ENCODE results near the gene MYO5A.
"Not testable (repeated sequence)": the region's sequence is repeated elsewhere in the genome, so short reads cannot be mapped to it uniquely, and the experiment has no call there.

Gene MYO5A

GRCh38 chr15:52416566-52416965, 112.1 kb downstream of the MYO5A start:
- DNase-seq = not testable (repeated sequence)

DNA sequence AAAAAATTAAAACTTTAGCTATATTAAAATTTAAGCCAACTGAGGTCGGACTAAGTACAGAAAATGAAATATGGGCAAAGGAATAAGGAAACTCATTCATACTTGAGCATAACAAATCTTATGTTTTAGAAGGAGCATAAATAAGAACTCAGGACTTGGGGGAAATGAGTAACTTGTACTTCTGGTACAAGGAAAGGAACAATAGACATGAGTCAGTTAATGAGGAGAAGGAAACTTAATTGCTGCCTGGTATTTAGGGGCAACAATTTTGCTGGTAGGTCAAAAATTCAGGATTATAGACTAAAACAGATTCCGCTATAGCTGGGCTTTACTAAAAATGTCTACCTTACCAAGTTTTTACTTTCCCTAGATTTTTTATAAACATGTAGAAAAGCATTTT, 113.1 kb downstream of the MYO5A start:
- no peak for DNase-seq

DNA sequence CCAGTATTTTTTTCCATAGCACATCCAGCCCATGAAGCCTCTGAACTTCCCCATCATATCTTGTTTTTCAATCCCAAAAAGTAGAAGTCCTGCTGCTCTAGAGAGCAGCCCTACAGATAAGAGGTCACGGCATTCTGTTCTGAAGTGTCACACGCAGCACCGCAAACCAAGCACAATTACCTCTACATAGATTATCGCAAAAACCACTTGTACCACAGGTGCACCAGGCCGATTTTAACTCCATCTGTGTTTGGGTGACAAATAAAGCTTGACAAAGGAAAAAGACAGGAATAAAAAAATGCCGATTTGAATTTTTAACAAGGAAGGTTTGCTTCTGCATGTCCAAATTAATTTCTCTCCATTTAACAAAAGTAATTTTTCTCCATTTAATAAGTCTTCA, 113.7 kb downstream of the MYO5A start:
- no peak for DNase-seq

- DNase-seq = no peak
Measured at GRCh38 chr15:52408823-52409222, 119.9 kb downstream of the MYO5A start.

- no peak for DNase-seq
Measured at GRCh38 chr15:52407374-52407773, 121.3 kb downstream of the MYO5A start.

DNA sequence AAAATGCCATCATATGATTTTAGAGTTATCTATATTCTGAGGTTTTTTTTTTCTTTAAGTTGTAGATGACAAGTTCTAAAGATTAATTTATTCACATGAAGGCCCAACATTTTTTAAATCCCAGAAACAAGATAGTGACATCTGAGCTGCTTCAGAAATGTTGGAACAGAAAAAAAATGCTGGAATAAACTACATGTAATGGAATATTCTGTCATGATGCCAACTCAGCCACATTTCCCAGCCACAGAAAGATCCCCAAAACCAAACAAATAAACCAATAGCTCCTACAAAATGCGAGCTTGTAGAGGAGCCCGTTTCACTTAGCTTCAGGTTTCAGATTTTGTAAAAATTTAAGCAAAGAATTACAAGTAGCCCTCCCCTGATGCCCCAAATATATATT, 122.1 kb downstream of the MYO5A start:
- DNase-seq = no peak

DNA sequence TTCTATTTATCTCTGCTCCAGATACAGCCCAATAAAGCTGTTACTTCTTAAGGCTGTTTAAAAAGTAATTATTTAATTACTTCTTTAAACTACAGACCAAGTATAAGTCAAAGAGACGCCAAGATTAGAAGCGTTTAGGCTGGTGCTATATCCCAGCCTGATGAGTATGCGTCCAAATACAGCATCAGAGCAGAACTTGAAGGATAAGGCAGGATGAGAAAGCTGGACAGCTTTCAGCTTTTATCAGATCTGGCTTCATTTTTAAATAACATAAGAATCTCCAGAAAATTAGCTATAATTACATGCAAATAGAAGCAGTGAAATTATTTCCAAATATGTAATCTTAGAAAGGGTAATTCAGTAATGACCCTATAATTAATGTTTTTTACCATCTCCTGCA, 122.8 kb downstream of the MYO5A start:
- DNase-seq = no peak

- no peak for DNase-seq
Measured at GRCh38 chr15:52397118-52397517, 131.6 kb downstream of the MYO5A start.

- no peak for DNase-seq
Measured at GRCh38 chr15:52394118-52394517, 134.6 kb downstream of the MYO5A start.

- no peak for DNase-seq
Measured at GRCh38 chr15:52392008-52392687, 136.5 kb downstream of the MYO5A start.

DNA sequence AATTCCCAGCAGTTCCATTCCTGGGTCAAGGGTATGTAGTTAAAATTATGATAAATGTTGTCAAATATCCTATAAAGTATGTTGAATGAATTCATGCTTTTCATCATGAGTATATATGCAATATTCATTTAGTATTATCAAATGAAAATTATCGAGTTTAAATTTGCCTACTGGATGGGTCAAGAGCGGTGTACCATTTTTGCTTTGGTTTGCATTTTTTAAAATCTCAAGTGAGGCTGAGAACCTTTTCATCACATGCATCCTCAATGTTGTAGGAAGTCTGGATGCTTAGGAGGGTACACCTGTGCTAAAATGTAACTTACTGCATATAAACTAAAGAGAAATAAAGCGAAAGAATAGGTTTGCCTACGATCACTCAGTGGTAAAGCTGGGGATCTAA, 137.6 kb downstream of the MYO5A start:
- DNase-seq = no peak

GRCh38 chr15:52385670-52386069, 143.0 kb downstream of the MYO5A start:
- DNase-seq = no peak

- no peak for DNase-seq
Measured at GRCh38 chr15:52383100-52383588, 145.5 kb downstream of the MYO5A start.

DNA sequence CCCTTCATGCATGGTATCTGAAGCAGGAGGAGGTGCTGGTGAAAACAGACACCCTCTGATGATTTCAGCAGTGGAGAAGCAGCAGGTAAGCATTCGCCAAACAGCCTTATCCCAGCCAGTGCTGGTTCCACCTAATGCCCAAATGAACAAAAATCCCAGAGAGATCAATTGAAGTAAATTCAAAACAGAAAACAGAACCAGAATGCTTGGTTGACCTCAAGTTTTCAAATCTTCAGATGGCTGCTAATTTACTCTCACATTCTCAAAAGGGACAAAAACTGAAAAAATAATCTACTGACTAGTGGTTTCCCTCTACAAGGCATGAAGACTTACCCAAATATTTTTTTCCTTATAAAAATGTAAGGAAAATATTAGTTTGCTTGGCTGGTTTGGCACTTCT, 146.0 kb downstream of the MYO5A start:
- DNase-seq = no peak

- no peak for DNase-seq
Measured at GRCh38 chr15:52379395-52380106, 149.1 kb downstream of the MYO5A start.

- DNase-seq = no peak
Measured at GRCh38 chr15:52378746-52379394, 149.8 kb downstream of the MYO5A start.

GRCh38 chr15:52370010-52370409, 158.7 kb downstream of the MYO5A start:
- DNase-seq = peak; percentile 66 to 71

DNA sequence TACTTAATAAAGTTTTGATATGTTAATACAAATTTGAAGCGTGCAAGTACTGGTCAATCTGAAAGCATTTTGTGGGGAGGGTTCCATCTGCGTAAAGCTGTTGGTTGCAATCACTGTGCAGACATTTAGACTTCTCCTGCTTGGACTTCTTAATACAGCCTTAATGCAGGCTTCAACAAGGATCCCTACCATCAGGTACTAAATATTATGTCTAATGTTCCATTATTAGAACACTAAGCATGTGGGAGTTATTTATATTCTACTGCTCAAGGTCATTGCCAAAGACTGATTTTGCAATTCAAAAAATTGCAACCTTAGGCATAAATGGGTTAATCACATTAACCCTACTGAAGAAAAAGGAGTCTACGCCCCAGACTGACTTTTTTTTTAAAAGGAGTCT, 159.2 kb downstream of the MYO5A start:
- DNase-seq = peak in 1 of 2 donors; percentile 13

- no peak for DNase-seq
Measured at GRCh38 chr15:52369030-52369429, 159.7 kb downstream of the MYO5A start.

- DNase-seq = no peak
Measured at GRCh38 chr15:52368402-52368801, 160.3 kb downstream of the MYO5A start.

DNA sequence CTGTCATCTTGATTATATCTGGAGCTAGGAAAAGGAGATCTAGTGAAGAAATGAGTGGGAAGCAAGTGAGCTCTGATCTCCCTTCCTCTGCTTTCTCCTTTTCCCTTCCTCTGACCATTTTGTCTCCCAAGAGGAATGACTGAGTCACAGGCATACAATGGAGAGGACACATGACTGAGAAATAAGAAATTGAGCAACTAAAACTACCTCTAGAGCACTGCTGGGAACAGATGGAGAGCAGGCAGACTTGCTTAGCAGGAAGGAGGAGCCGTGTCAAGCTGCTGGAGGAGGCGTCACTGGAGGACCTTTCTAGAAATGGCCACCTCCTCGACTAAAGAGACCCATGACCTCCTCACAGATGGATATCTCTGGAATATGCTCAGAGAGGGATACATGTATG, 166.2 kb downstream of the MYO5A start:
- peak; percentile 22 to 50 for DNase-seq

DNA sequence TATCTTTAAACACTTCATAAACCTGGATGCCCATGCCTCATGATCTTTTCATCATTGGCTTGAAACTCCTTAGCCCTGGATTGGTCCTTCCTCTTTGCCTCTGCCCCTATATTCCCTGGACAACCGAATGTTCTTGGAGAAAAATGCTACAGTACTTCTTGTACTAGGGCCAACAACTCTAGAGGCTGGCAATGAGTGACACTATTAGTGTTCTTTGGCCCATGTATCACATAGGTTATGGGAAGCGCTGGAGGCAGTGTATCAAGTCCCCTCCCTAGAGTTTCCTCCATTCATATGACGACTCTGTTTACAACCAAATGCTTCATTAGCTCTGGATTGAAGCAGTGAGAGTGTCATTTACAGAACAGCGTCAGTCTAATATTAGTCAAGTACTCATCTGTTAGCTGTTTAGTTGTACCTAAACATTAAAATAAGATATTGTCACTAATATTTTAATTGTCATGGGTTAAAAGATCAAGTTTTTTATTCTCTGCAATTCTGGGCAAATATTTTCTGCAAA, 166.6 kb downstream of the MYO5A start:
- DNase-seq = no peak

GRCh38 chr15:52361494-52361893, 167.2 kb downstream of the MYO5A start:
- DNase-seq = peak in 1 of 2 donors; percentile 32

Measured in inflammatory macrophage treated with lipopolysaccharide for 1 hour (primary cell).